GM19328 (cell line): ENCODE measurements around the gene ERICH4.
"Not testable (repeated sequence)": the region's sequence is repeated elsewhere in the genome, so short reads cannot be mapped to it uniquely, and the experiment has no call there.

Experiments used
- ATAC-seq: cut with Tn5 transposase; IDR thresholded peaks from one replicate; pipeline ENCODE4 v1.9.1; 2021; ENCODE audit warnings: mild to moderate bottlenecking, moderate library complexity; ENCODE audit not compliant: unreplicated experiment

ERICH4 gene

DNA sequence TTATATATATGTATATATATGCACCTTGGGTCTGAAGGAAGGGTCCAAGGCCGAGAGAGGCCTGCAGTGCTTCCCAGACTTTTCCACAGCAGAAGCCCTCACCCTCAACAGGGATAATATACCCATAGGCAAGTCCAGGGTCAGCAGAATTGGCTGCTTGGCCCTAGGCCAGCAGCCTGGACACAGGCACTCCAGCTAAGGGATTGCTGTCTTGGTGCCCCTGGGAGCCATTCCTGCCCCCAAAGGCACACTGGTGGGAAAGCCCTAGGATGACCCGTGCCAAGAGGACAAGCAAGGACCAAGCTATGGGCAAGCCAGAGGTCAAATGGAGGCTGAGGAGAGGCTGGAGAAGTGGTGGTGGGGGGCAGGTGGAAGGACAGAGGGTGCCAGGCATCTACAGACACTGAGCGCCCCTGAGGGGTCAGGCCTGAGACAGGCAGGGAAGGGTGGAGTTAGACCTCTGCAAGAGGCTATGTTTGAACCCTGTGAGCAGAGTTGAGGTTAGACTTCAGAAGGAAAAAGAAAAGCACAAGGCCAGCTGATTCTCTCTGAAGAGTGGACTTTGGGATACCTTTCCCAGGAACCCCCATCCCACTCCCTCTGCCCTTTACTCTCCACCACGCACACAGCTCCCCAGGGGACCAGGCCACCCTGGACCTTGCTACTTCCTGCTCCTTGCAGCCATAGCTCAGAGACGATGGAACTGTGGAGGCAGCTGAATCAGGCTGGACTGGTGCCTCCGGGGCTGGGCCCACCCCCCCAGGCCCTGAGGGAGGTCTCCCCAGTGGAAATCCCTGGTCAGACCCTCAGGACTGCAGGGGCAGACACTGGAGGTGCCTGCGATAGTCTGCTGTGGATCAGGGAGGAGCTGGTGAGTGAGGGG is at the start of gene ERICH4:
Gene ERICH4, plus strand, starts transcription at position 684 of the 883 bp plus-strand sequence. Its CDS starts 14 bp downstream, at position 698.
- no peak for ATAC-seq

DNA sequence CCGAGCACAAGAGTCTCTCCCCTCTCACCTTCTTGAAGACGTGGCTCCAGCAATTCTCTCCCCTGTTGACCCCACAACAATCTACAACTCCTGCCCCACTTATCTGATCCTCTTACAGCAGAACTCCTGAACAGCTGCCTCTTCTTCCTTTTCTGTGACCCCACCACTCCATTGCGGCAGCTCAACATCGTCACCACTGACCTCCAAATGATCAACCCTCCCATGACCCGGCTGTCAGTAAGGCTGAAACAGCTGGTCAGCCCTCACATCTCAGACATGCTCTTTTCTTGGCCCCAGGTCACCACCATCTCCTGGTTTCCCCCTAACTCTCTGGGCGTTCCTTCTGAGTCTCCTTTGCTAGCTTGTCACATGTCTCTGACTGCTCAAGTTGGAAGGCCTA is 47.6 kb upstream of the ERICH4 start:
- no peak for ATAC-seq

GRCh38 chr19:41397086-41398049 is 45.6 kb upstream of the ERICH4 start, which contains the start of the genes BCKDHA and EXOSC5:
BCKDHA (plus strand) TSS chr19:41397818; CDS start chr19:41397828, 10 bp downstream.
EXOSC5 (minus strand) TSS chr19:41397359; CDS start chr19:41397328, 31 bp downstream.
- peak; percentile 77 for ATAC-seq

DNA sequence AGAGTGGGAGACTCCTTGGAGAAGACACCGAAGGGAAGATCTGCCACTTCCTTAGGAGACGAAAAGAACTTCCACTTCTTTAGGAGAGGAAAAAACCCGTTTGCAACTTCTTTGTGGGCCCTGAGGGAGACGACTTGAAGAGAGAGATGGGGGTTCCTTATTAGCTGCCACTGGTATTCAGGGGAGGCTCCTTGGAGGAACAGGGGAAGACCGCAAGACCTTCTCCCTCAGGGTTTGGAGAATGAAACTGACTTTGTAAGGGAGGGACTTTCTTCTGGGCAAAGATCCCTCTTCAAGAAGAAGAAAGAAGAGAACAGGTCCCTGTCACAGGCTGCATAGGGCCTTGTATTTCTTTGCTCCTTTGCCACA is 44.9 kb upstream of the ERICH4 start:
- ATAC-seq: no peak

DNA sequence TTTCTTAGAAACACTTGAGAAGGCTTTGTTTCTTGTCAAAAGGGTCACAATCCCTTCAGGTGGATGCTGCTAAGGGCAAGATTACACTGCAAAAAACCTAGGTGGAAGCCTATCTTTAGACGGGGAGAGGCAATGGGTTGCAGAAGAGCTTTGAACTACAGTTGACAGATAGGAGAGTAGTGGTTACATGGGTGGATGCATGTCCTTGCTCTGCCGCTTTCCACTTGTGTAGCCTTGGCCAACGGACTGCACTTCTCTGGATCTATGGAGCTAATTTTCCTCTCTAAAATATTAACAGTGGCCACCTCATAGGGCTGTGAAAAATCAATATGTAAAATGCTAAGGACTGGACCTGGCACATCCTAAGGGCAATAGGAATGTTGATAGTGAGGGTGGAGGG is 44.4 kb upstream of the ERICH4 start:
- no peak for ATAC-seq

DNA sequence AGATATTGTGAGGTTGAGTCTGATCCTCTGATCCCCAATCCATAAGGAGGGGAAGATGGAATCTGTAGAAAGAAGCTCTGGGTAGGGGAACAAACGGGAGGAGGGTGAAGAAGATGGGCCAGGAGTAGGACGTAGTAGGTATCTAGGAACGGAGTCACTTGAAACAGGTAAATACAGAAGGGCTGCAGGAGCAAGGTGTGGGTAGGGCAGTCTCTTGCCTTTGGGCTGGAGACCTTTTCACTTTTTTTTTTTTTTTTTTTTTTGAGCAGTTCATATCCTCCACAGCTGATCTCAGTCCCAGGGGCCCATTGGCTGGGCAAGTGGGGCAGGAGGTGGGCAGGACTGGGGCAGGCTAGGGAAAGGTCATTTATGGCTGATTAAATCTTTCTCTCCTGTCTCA is 43.9 kb upstream of the ERICH4 start:
- no peak for ATAC-seq

DNA sequence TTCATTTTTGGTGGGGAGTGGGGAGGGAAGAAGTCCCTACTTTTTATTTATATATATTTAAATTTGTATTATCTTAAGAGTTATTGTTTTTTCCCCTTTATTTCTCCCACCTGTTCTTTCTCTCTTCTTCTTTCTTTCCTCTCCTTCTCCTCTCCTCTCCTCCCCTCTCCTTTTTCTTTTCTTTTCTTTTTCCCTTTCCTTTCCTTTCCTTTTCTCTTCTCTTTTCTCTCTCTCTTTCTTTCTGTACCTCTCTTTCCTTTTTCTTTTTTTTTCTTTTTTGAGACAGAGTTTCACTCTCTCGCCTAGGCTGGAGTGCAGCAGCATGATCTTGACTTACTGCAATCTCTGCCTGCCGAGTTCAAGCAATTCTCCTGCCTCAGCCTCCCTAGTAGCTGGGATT is 43.4 kb upstream of the ERICH4 start:
- no peak for ATAC-seq

- ATAC-seq: no peak
Measured at GRCh38 chr19:41401483-41401882, 41.5 kb upstream of the ERICH4 start.

DNA sequence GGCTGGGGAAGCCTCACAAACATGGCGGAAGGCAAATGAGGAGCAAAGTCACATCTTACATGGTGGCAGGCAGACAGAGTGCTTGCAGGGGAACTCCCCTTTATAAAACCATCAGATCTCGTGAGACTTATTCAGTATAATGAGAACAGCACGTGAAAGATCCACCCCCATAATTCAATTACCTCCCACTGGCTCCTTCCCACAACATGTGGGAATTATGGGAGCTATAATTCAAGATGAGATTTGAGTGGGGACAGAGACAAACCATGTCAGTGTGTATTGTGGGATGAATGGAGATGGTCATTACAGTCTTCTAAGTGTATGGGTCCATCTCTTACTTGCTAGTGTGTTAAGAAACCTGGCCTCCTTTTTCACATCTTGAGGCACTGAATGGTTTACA is 40.9 kb upstream of the ERICH4 start:
- ATAC-seq: no peak

- no peak for ATAC-seq
Measured at GRCh38 chr19:41403181-41403970, 39.6 kb upstream of the ERICH4 start.

- no peak for ATAC-seq
Measured at GRCh38 chr19:41405776-41406175, 37.2 kb upstream of the ERICH4 start.

DNA sequence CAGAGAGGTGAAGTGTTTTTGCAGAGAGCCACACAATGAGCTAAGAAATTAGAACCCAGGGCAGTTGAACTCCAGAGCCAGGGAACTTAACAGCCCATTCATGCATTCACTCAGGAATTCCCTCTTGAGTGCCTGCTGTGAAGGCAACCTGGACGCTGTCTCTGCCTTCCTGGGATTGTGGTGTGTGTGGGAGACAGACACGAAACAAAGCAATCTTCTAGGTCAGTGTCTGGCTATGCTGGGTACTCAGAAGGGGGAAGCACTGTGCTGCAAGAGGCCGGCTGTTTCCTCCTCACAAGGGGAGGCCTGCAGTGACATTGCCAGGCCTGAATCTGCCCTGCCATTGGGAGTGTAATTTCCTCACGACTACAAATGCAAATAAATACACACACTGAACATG is 35.7 kb upstream of the ERICH4 start:
- no peak for ATAC-seq

GRCh38 chr19:41408256-41408655 is 34.7 kb upstream of the ERICH4 start:
- ATAC-seq: no peak

DNA sequence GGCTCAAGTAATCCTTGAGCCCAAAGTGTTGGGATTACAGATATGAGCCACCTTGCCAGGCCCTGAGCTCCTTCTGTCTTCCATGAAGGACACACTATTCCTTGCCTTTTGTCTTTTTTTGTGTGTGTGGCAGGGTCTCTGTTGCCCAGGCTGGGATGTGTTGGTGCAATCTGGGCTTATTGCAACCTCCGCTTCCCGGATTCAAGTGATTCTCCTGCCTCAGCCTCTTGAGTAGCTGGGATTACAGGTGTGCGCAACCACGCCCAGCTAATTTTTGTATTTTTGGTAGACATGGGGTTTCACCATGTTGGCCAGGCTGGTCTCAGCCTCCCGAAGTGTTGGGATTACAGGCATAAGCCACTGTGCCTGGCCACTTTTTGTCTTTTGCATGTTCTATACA is 34.1 kb upstream of the ERICH4 start:
- ATAC-seq: not testable (repeated sequence)

DNA sequence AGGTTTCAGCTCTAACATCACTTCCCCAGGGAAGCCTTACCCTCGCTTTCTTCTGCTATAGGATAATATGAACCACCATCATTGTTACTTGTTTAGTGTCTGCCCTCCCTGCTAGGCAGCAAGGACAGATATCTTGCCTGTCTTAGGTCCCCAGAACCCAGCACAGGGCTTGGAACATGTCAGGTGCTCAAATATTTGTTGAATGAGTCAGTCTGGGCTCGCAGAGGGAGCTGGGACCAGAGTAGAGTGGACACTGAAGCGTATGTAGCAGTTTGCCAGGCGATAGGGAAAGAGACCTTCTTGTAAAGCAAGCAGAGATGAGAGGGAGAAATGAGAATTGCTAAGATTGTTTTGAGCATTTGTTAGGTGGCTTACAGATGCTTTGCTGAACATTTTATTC is 33.7 kb upstream of the ERICH4 start:
- no peak for ATAC-seq

GRCh38 chr19:41410336-41411054 is 32.5 kb upstream of the ERICH4 start:
- no peak for ATAC-seq

- ATAC-seq: no peak
Measured at GRCh38 chr19:41411100-41411967, 31.6 kb upstream of the ERICH4 start.

GRCh38 chr19:41411968-41412265 is 31.0 kb upstream of the ERICH4 start:
- ATAC-seq: no peak

DNA sequence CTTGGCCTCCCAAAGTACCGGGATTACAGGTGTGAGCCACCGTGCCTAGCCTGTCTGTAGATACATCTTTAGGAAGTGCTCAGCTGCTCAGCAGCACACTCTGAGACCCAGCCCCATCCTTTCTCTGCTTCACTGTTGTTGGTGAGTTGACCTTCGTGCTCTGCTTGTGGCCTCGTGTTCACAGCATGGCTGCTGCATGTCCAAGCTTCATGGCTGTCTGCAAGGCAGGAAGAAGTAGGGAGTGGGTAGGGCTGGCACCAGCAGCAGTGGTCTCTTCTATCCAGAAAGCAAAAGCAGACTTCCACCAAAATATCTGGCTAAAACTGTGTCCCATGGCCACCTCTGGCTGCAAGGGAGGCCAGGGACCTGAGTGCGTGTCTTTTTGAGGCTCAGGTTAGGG is 30.0 kb upstream of the ERICH4 start:
- no peak for ATAC-seq
